ENCODE measurements around the gene GPATCH11.

- TF ChIP-seq CTCF (conservative IDR thresholded peaks at IDR 0.05 in 1 of 2, IDR thresholded peaks at IDR 0.05 in 1 of 2; ENCODE audit: low read depth in 1 of 2, low read length in 2 of 2): no peak
- TF ChIP-seq EZH2 (IDR thresholded peaks at IDR 0.05; ENCODE audit: low read length, missing control alignments): no peak
Measured at GRCh38 chr2:37117566-37117965, 33.2 kb downstream of the GPATCH11 start.

Data from fibroblast of lung (primary cell).